ENCODE measurements around the gene MAN1A2.

The MAN1A2 gene

GRCh38 chr1:117327011-117327410 lies 40.2 kb upstream of the MAN1A2 start:
- H3K4me3 ChIP-seq (ENCODE audit: low read length), result no peak overlapping the region
- DNase-seq (ENCODE audit: low read depth), result no peak
- TF ChIP-seq, protein P1, sequence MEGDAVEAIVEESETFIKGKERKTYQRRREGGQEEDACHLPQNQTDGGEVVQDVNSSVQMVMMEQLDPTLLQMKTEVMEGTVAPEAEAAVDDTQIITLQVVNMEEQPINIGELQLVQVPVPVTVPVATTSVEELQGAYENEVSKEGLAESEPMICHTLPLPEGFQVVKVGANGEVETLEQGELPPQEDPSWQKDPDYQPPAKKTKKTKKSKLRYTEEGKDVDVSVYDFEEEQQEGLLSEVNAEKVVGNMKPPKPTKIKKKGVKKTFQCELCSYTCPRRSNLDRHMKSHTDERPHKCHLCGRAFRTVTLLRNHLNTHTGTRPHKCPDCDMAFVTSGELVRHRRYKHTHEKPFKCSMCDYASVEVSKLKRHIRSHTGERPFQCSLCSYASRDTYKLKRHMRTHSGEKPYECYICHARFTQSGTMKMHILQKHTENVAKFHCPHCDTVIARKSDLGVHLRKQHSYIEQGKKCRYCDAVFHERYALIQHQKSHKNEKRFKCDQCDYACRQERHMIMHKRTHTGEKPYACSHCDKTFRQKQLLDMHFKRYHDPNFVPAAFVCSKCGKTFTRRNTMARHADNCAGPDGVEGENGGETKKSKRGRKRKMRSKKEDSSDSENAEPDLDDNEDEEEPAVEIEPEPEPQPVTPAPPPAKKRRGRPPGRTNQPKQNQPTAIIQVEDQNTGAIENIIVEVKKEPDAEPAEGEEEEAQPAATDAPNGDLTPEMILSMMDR (conservative IDR thresholded peaks at IDR 0.05; ENCODE audit: low read length), result no peak

GRCh38 chr1:117335376-117336086 lies 31.7 kb upstream of the MAN1A2 start:
- DNase-seq (ENCODE audit: low read depth), result no peak
- TF ChIP-seq, protein P1 (conservative IDR thresholded peaks at IDR 0.05; ENCODE audit: low read length), result no peak

DNA sequence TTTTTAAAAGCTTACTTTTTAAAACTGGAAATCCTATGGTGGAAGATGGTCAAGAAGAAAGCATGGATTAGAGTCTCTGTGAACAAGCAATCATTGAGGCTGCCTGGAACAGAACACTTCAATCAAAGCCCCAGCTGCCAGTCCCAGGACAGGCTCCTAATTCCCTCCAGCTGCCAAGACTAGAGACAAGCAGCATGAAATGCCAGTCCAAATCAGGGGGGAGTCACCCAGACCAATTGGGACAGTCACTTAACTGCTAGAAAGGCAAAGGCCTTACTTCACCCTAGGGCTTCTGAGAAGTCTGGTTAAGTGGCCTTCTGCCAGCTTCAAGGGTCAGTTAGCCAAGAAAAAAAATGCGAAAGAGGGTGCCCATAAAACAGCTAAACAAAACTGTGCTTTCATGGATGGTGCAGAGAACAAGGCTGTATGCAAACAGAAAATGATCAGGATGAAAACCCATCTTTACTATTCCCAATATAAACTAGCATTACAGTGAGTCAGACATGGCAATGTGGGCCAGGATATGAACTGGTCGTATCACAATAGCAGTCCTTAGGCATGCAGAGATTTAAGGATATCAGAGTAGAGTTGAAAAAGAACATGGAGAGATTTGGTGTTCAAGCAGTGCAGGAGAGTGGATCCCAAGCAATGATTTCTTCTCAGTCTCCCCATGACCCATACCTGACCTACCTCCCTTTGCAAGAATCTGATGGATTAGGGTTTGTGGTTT lies 31.0 kb upstream of the MAN1A2 start:
- no peak for DNase-seq (ENCODE audit: low read depth)
- TF ChIP-seq, protein P1 (conservative IDR thresholded peaks at IDR 0.05; ENCODE audit: low read length), result no peak
- H3K4me3 ChIP-seq (ENCODE audit: low read length), result no peak overlapping the region

More at GRCh38 chr1:117335376-117336086, 31.7 kb upstream of the MAN1A2 start:
- no peak overlapping the region for H3K4me3 ChIP-seq (ENCODE audit: low read length)

DNA sequence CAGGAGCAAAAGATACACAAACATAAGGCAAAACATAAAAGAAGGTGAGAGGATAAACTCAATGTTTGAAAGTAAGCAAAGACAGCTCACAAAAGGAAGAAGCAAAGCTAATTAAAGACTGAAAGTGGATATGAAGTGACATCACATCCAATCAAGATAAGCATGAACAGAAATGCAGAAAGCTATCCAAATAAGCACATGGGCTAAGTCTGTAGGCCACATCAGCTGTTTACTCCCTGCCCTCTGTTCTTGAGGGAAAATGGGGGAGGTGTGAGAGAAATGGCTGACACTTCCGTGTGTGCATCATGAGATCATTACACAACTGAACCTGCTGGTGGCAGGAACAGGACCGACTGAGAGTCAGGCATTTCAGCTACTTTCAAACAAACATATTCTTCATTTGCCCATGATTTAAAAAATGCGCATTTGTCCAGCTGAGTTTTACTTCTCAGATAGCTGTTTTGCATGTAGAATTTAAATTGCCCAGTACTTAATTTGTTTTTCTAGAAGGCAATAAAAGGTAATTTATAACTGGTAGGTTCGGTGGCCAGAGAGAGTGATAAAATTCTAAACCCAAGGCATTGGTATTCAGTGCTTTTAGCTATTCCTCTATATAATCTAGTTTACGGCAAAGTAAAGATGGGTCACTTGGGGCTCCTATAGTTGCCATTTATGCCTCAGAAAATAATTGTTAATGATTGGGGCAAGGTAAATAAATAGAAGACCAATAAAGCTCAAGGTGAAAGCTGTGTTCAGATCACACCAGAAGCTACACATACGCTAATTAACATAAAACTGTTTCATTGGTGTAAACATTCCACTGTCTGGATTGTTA lies 27.2 kb upstream of the MAN1A2 start:
- TF ChIP-seq, protein P1 (conservative IDR thresholded peaks at IDR 0.05; ENCODE audit: low read length), result no peak

DNA sequence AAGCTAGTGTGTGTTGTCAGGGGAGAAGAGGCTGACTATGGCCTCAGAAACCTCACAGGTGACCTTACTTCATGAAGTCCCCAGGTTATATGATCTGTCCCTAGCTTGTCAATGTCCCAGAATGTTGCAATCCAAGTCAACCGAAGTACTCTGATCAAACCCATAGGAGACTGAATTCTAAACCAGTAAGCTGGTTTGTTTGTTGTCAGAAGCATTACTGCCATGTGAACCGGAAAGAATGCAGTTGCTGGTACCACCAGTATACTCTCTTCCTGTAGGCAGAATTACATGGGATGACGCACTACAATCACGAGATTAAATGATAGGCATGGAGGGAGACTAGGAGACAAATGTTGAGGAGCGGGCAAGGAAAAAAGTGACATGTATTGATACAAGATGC lies 26.1 kb upstream of the MAN1A2 start:
- no peak for DNase-seq (ENCODE audit: low read depth)
- H3K4me3 ChIP-seq (ENCODE audit: low read length), result no peak overlapping the region
- TF ChIP-seq, protein P1 (conservative IDR thresholded peaks at IDR 0.05; ENCODE audit: low read length), result no peak

More for the DNA sequence above, 27.2 kb upstream of the MAN1A2 start:
- DNase-seq (ENCODE audit: low read depth), result peak; percentile 26
- no peak overlapping the region for H3K4me3 ChIP-seq (ENCODE audit: low read length)

GRCh38 chr1:117342397-117342796 lies 24.9 kb upstream of the MAN1A2 start:
- no peak for DNase-seq (ENCODE audit: low read depth)

More at GRCh38 chr1:117342397-117342796, 24.9 kb upstream of the MAN1A2 start:
- no peak overlapping the region for H3K4me3 ChIP-seq (ENCODE audit: low read length)
- TF ChIP-seq, protein P1 (conservative IDR thresholded peaks at IDR 0.05; ENCODE audit: low read length), result no peak

Data from AG10803 (cell line).